ENCODE results near the gene RSL24D1.

- no peak for TF ChIP-seq CTCF (conservative IDR thresholded peaks at IDR 0.05; ENCODE audit: low read depth, low read length)
- no peak for TF ChIP-seq EZH2 (IDR thresholded peaks at IDR 0.05; ENCODE audit: borderline replicate concordance, low read depth, low read length, poor library complexity, severe bottlenecking)
These were observed 26.4 kb downstream of the RSL24D1 start for GRCh38 chr15:55170361-55170760.

Measured in A673 (cell line).